Activated CD8-positive, alpha-beta T cell treated with anti-CD3 and anti-CD28 coated beads, Interleukin-2, amount 10 ng/mL, durations not matched to agents 7 days and 5 days (primary cell): ENCODE data around the gene KIF13A. TPM values are rescaled to one million over a fixed set of nuclear protein-coding genes. Genes with fewer than 3 reads are reported as not detected.
A peak's percentile ranks its signal among the peaks of the same experiment; 100 is the strongest.

Experiments
- ATAC-seq: fragments of 150-1000 bp; cut with Tn5 transposase; one replicate; pipeline ENCODE4 v1.10.0; 2021; ENCODE audit warnings: moderate library complexity
- CTCF ChIA-PET: fragments of 350-600 bp; sonication (Branson Sonifier 250); formaldehyde crosslinking; loops from one replicate; lab custom pipeline; 2021; ENCODE audit warnings: antibody characterized with exemption; lab: Charles Lee
- POLR2A ChIA-PET: fragments of 350-600 bp; sonication (Branson Sonifier 250); formaldehyde crosslinking; loops from one replicate; lab custom pipeline; 2021; ENCODE audit warnings: antibody characterized with exemption; lab: Charles Lee
- DNase-seq: peaks from one replicate; pipeline ENCODE4 v3.0.0-alpha.2; 2020
- H3K27ac Mint-ChIP-seq: one replicate; pipeline ENCODE4 v1.8.0; 2021; ENCODE audit warnings: mild to moderate bottlenecking, mixed read lengths
- H3K27me3 Mint-ChIP-seq: one replicate; pipeline ENCODE4 v1.8.0; 2021; ENCODE audit warnings: low read depth, mixed read lengths
- H3K36me3 Mint-ChIP-seq: one replicate; pipeline ENCODE4 v1.8.0; 2021; ENCODE audit warnings: low read depth, mixed read lengths
- H3K4me1 Mint-ChIP-seq: one replicate; pipeline ENCODE4 v1.8.0; 2021; ENCODE audit warnings: low read depth, mixed read lengths
- H3K4me3 Mint-ChIP-seq: one replicate; pipeline ENCODE4 v1.8.0; 2021; ENCODE audit warnings: mild to moderate bottlenecking, mixed read lengths
- H3K9me3 Mint-ChIP-seq: one replicate; pipeline ENCODE4 v1.8.0; 2022; ENCODE audit warnings: mixed read lengths; ENCODE audit not compliant: insufficient read depth
- total RNA-seq, 2 experiments: library from RNA; stranded (reverse); gene quantifications; one replicate each; pipeline ENCODE4 v1.2.3, GENCODE V29; 2021

KIF13A gene
- not detected for total RNA-seq

GRCh38 chr6:17987447-17987696 is at the start of gene KIF13A:
KIF13A (minus strand) TSS chr6:17987635; CDS start chr6:17987463, 172 bp downstream.
- peaks cover 7% of the 10 kb centered on the region for H3K4me1 Mint-ChIP-seq
- ChIA-PET POLR2A (no interaction called here), CTCF (no interaction called here)
- DNase-seq: no peak
- H3K36me3 Mint-ChIP-seq: no peaks in the 10 kb centered on the region
- peak within 1 kb of the TSS; percentile 73 for H3K4me3 Mint-ChIP-seq
- H3K27me3 Mint-ChIP-seq: peaks cover 60% of the 10 kb centered on the region
- no peak within 1 kb of the TSS for H3K27ac Mint-ChIP-seq
- no peaks in the 10 kb centered on the region for H3K9me3 Mint-ChIP-seq
- peak; percentile 68 for ATAC-seq

GRCh38 chr6:18036781-18037180 is 49.3 kb upstream of the KIF13A start:
- POLR2A ChIA-PET: no interaction called here
- ATAC-seq (no peak), DNase-seq (no peak)
- Mint-ChIP-seq H3K4me3 (no peak overlapping the region), H3K4me1 (no peaks in the 10 kb centered on the region), H3K27me3 (peaks cover 17% of the 10 kb centered on the region), H3K9me3 (no peaks in the 10 kb centered on the region), H3K27ac (no peak overlapping the region), H3K36me3 (no peaks in the 10 kb centered on the region)
- CTCF ChIA-PET: no interaction called here

- Mint-ChIP-seq H3K27ac (no peak overlapping the region), H3K27me3 (peaks cover 20% of the 10 kb centered on the region), H3K4me3 (no peak overlapping the region), H3K36me3 (no peaks in the 10 kb centered on the region), H3K9me3 (no peaks in the 10 kb centered on the region), H3K4me1 (no peaks in the 10 kb centered on the region)
- DNase-seq (no peak), ATAC-seq (no peak)
- ChIA-PET POLR2A (no interaction called here), CTCF (no interaction called here)
These were observed 48.0 kb upstream of the KIF13A start for GRCh38 chr6:18035330-18035854.

GRCh38 chr6:18034798-18035202 is 47.4 kb upstream of the KIF13A start:
- POLR2A ChIA-PET: no interaction called here
- Mint-ChIP-seq H3K27me3 (peaks cover 20% of the 10 kb centered on the region), H3K9me3 (no peaks in the 10 kb centered on the region), H3K36me3 (no peaks in the 10 kb centered on the region), H3K27ac (no peak overlapping the region), H3K4me3 (no peak overlapping the region), H3K4me1 (no peaks in the 10 kb centered on the region)
- DNase-seq (no peak), ATAC-seq (no peak)
- CTCF ChIA-PET: no interaction called here

- no peak for DNase-seq
- H3K27me3 Mint-ChIP-seq: peaks cover 11% of the 10 kb centered on the region
- H3K36me3 Mint-ChIP-seq: no peaks in the 10 kb centered on the region
- no peak for ATAC-seq
- ChIA-PET CTCF (no interaction called here), POLR2A (no interaction called here)
- H3K4me1 Mint-ChIP-seq: no peaks in the 10 kb centered on the region
- H3K27ac Mint-ChIP-seq: no peak overlapping the region
- no peak overlapping the region for H3K4me3 Mint-ChIP-seq
- no peaks in the 10 kb centered on the region for H3K9me3 Mint-ChIP-seq
These were observed 44.3 kb upstream of the KIF13A start for GRCh38 chr6:18031680-18032256.

- no peak overlapping the region for H3K27ac Mint-ChIP-seq
- no peak overlapping the region for H3K4me3 Mint-ChIP-seq
- DNase-seq: no peak
- ChIA-PET CTCF (no interaction called here), POLR2A (no interaction called here)
- peaks cover 11% of the 10 kb centered on the region for H3K27me3 Mint-ChIP-seq
- H3K4me1 Mint-ChIP-seq: no peaks in the 10 kb centered on the region
- H3K9me3 Mint-ChIP-seq: no peaks in the 10 kb centered on the region
- no peaks in the 10 kb centered on the region for H3K36me3 Mint-ChIP-seq
- no peak for ATAC-seq
These were observed 43.8 kb upstream of the KIF13A start for GRCh38 chr6:18031189-18031588.

GRCh38 chr6:18028332-18028731 is 40.9 kb upstream of the KIF13A start:
- no peak for DNase-seq
- Mint-ChIP-seq H3K27ac (no peak overlapping the region), H3K27me3 (peaks cover 9% of the 10 kb centered on the region), H3K9me3 (no peaks in the 10 kb centered on the region), H3K36me3 (no peaks in the 10 kb centered on the region), H3K4me3 (no peak overlapping the region), H3K4me1 (no peaks in the 10 kb centered on the region)
- CTCF ChIA-PET: no interaction called here
- ATAC-seq: no peak
- POLR2A ChIA-PET: no interaction called here

GRCh38 chr6:18025596-18025995 is 38.2 kb upstream of the KIF13A start:
- Mint-ChIP-seq H3K36me3 (no peaks in the 10 kb centered on the region), H3K9me3 (no peaks in the 10 kb centered on the region), H3K27ac (no peak overlapping the region), H3K4me3 (no peak overlapping the region), H3K4me1 (no peaks in the 10 kb centered on the region), H3K27me3 (no peaks in the 10 kb centered on the region)
- ATAC-seq (no peak), DNase-seq (no peak)
- POLR2A ChIA-PET: no interaction called here
- CTCF ChIA-PET: no interaction called here

- no peaks in the 10 kb centered on the region for H3K27me3 Mint-ChIP-seq
- H3K36me3 Mint-ChIP-seq: no peaks in the 10 kb centered on the region
- no peaks in the 10 kb centered on the region for H3K9me3 Mint-ChIP-seq
- H3K4me3 Mint-ChIP-seq: no peak overlapping the region
- no peak for ATAC-seq
- CTCF ChIA-PET: no interaction called here
- POLR2A ChIA-PET: no interaction called here
- no peak for DNase-seq
- no peaks in the 10 kb centered on the region for H3K4me1 Mint-ChIP-seq
- no peak overlapping the region for H3K27ac Mint-ChIP-seq
These were observed 37.4 kb upstream of the KIF13A start for GRCh38 chr6:18024876-18025275.

- Mint-ChIP-seq H3K9me3 (no peaks in the 10 kb centered on the region), H3K4me1 (no peaks in the 10 kb centered on the region)
These were observed 36.5 kb upstream of the KIF13A start for GRCh38 chr6:18023891-18024290.

GRCh38 chr6:18022398-18023231 is 35.2 kb upstream of the KIF13A start:
- no peaks in the 10 kb centered on the region for H3K27me3 Mint-ChIP-seq
- ATAC-seq: no peak
- ChIA-PET POLR2A (no interaction called here), CTCF (no interaction called here)
- H3K36me3 Mint-ChIP-seq: no peaks in the 10 kb centered on the region
- H3K4me1 Mint-ChIP-seq: no peaks in the 10 kb centered on the region
- no peak overlapping the region for H3K4me3 Mint-ChIP-seq
- H3K9me3 Mint-ChIP-seq: no peaks in the 10 kb centered on the region
- no peak for DNase-seq
- H3K27ac Mint-ChIP-seq: no peak overlapping the region

More at GRCh38 chr6:18023891-18024290, 36.5 kb upstream of the KIF13A start:
- Mint-ChIP-seq H3K4me3 (no peak overlapping the region), H3K36me3 (no peaks in the 10 kb centered on the region), H3K27me3 (no peaks in the 10 kb centered on the region), H3K27ac (no peak overlapping the region)
- DNase-seq (no peak), ATAC-seq (no peak)
- ChIA-PET CTCF (no interaction called here), POLR2A (no interaction called here)

GRCh38 chr6:18021166-18021850 is 33.9 kb upstream of the KIF13A start:
- Mint-ChIP-seq H3K4me3 (no peak overlapping the region), H3K9me3 (no peaks in the 10 kb centered on the region), H3K27me3 (no peaks in the 10 kb centered on the region), H3K36me3 (no peaks in the 10 kb centered on the region), H3K4me1 (no peaks in the 10 kb centered on the region), H3K27ac (no peak overlapping the region)
- DNase-seq: no peak
- no peak for ATAC-seq
- ChIA-PET CTCF (no interaction called here), POLR2A (no interaction called here)
